ENCODE data around the gene MT3.

The MT3 gene

GRCh38 chr16:56607109-56607618 is 17.8 kb downstream of the MT3 start:
- peaks cover 7% of the 10 kb centered on the region for H3K79me2 ChIP-seq (ENCODE audit: insufficient read depth, low read length)
- no peaks in the 10 kb centered on the region for H4K20me1 ChIP-seq (ENCODE audit: insufficient read depth, low read length, poor library complexity, severe bottlenecking)
- H3K27me3 ChIP-seq (ENCODE audit: insufficient read depth, low read length, poor library complexity, severe bottlenecking), result no peaks in the 10 kb centered on the region
- no peaks in the 10 kb centered on the region for H3K9me3 ChIP-seq (ENCODE audit: insufficient read depth, low read depth, low read length)
- no peak overlapping the region for H3K4me2 ChIP-seq (ENCODE audit: low read depth, low read length, poor library complexity, severe bottlenecking)
- H3K9ac ChIP-seq (ENCODE audit: low read depth, low read length, poor library complexity, severe bottlenecking), result no peak overlapping the region
- H3F3A ChIP-seq (ENCODE audit: low read depth), result no peaks in the 10 kb centered on the region
- no peaks in the 10 kb centered on the region for H3K9me2 ChIP-seq (replicated peaks; ENCODE audit: low read depth, low read length)
- TF ChIP-seq CTCF (conservative IDR thresholded peaks at IDR 0.05; ENCODE audit: low read length) (no peak), EZH2phosphoT487 (IDR thresholded peaks at IDR 0.05; ENCODE audit: borderline replicate concordance) (no peak)
- peaks cover 19% of the 10 kb centered on the region for H3K4me1 ChIP-seq (ENCODE audit: insufficient read depth, low read length, poor library complexity, severe bottlenecking)
- H3K4me3 ChIP-seq (ENCODE audit: low read length, poor library complexity, severe bottlenecking), result no peak overlapping the region
- H2AFZ ChIP-seq (ENCODE audit: low read length), result no peak overlapping the region
- H3K36me3 ChIP-seq (ENCODE audit: insufficient read depth, low read length), result no peaks in the 10 kb centered on the region

GRCh38 chr16:56607675-56608042 is 18.3 kb downstream of the MT3 start:
- Histone ChIP-seq H4K20me1 (ENCODE audit: insufficient read depth, low read length, poor library complexity, severe bottlenecking) (no peaks in the 10 kb centered on the region), H3K9me3 (ENCODE audit: insufficient read depth, low read depth, low read length) (no peaks in the 10 kb centered on the region), H3K4me2 (ENCODE audit: low read depth, low read length, poor library complexity, severe bottlenecking) (peak overlapping the region; percentile 86), H3K4me3 (ENCODE audit: low read length, poor library complexity, severe bottlenecking) (peak overlapping the region; percentile 77), H3K36me3 (ENCODE audit: insufficient read depth, low read length) (no peaks in the 10 kb centered on the region), H2AFZ (ENCODE audit: low read length) (peak overlapping the region; percentile 83), H3K9me2 (replicated peaks; ENCODE audit: low read depth, low read length) (no peaks in the 10 kb centered on the region), H3K27me3 (ENCODE audit: insufficient read depth, low read length, poor library complexity, severe bottlenecking) (no peaks in the 10 kb centered on the region), H3K9ac (ENCODE audit: low read depth, low read length, poor library complexity, severe bottlenecking) (peak overlapping the region; percentile 84), H3F3A (ENCODE audit: low read depth) (no peaks in the 10 kb centered on the region), H3K79me2 (ENCODE audit: insufficient read depth, low read length) (peaks cover 7% of the 10 kb centered on the region), H3K4me1 (ENCODE audit: insufficient read depth, low read length, poor library complexity, severe bottlenecking) (peaks cover 19% of the 10 kb centered on the region)
- TF ChIP-seq EZH2phosphoT487 (IDR thresholded peaks at IDR 0.05; ENCODE audit: borderline replicate concordance) (no peak), CTCF (conservative IDR thresholded peaks at IDR 0.05; ENCODE audit: low read length) (no peak)

GRCh38 chr16:56608043-56608875 is 18.9 kb downstream of the MT3 start, which contains the start of gene MT2A:
TSS of gene MT2A (plus strand) at chr16:56608584. CDS start at chr16:56608656, 72 bp downstream.
- TF ChIP-seq EZH2phosphoT487 (IDR thresholded peaks at IDR 0.05; ENCODE audit: borderline replicate concordance), result no peak
- no peak for TF ChIP-seq CTCF (conservative IDR thresholded peaks at IDR 0.05; ENCODE audit: low read length)
- H3F3A ChIP-seq (ENCODE audit: low read depth), result no peaks in the 10 kb centered on the region

More at GRCh38 chr16:56608043-56608875, 18.9 kb downstream of the MT3 start, which contains the start of gene MT2A:
- peaks cover 19% of the 10 kb centered on the region for H3K4me1 ChIP-seq (ENCODE audit: insufficient read depth, low read length, poor library complexity, severe bottlenecking)
- no peaks in the 10 kb centered on the region for H3K9me2 ChIP-seq (replicated peaks; ENCODE audit: low read depth, low read length)
- peak within 1 kb of the TSS; percentile 86 for H3K4me2 ChIP-seq (ENCODE audit: low read depth, low read length, poor library complexity, severe bottlenecking)
- H2AFZ ChIP-seq (ENCODE audit: low read length), result peak within 1 kb of the TSS; percentile 89
- no peaks in the 10 kb centered on the region for H4K20me1 ChIP-seq (ENCODE audit: insufficient read depth, low read length, poor library complexity, severe bottlenecking)
- no peaks in the 10 kb centered on the region for H3K9me3 ChIP-seq (ENCODE audit: insufficient read depth, low read depth, low read length)
- H3K9ac ChIP-seq (ENCODE audit: low read depth, low read length, poor library complexity, severe bottlenecking), result peak within 1 kb of the TSS; percentile 84
- peaks cover 7% of the 10 kb centered on the region for H3K79me2 ChIP-seq (ENCODE audit: insufficient read depth, low read length)
- H3K36me3 ChIP-seq (ENCODE audit: insufficient read depth, low read length), result no peaks in the 10 kb centered on the region
- H3K4me3 ChIP-seq (ENCODE audit: low read length, poor library complexity, severe bottlenecking), result peak within 1 kb of the TSS; percentile 77
- H3K27me3 ChIP-seq (ENCODE audit: insufficient read depth, low read length, poor library complexity, severe bottlenecking), result no peaks in the 10 kb centered on the region
